Ovary (tissue), 9 donors: ENCODE results near the gene FRMD4A. TPM values are rescaled to one million over a fixed set of nuclear protein-coding genes. Genes with fewer than 3 reads are reported as not detected.

Source experiments
- DNase-seq, 5 donors: peaks; one replicate each; pipeline ENCODE4 v3.0.0-alpha.2; 2019 to 2020
- H3K27ac ChIP-seq, 2 donors: fragments of 200-600 bp; one replicate each; pipeline versions ENCODE4 v1.5.1 to v1.8.0; 2019 to 2022
- H3K27me3 ChIP-seq: fragments of 200-600 bp; one replicate; pipeline ENCODE4 v1.8.0; 2022
- H3K36me3 ChIP-seq: fragments of 200-600 bp; sonication (generic); one replicate; pipeline ENCODE4 v1.5.1; 2019
- H3K4me1 ChIP-seq: one replicate; pipeline ENCODE4 v1.8.1; 2013; ENCODE audit warnings: mild to moderate bottlenecking, moderate library complexity; ENCODE audit not compliant: insufficient read depth
- H3K4me3 ChIP-seq: fragments of 200-600 bp; sonication (generic); one replicate; pipeline ENCODE4 v1.5.1; 2017
- H3K9me3 ChIP-seq, 2 donors: fragments of 200-600 bp in 1 of 2; sonication (generic) in 1 of 2; one replicate each; pipeline versions ENCODE4 v1.5.1 to v1.8.1; 2013 to 2019; ENCODE audit warnings: mild to moderate bottlenecking in 1 of 2, moderate library complexity in 1 of 2
- CTCF ChIP-seq, 3 donors: fragments of 450-650 bp in 2 of 3; fragments of 200-600 bp in 1 of 3; IDR thresholded peaks; one replicate each; pipeline versions ENCODE4 v1.5.1 to v1.8.0; 2016 to 2022; ENCODE audit warnings: antibody characterized with exemption in 3 of 3, mild to moderate bottlenecking in 1 of 3
- EP300 ChIP-seq: sonication (generic); formaldehyde crosslinking; IDR thresholded peaks from one replicate; pipeline ENCODE4 v1.6.1; 2017; ENCODE audit warnings: antibody characterized with exemption
- POLR2A ChIP-seq: fragments of 450-650 bp; IDR thresholded peaks from one replicate; pipeline ENCODE4 v1.6.1; 2017; ENCODE audit warnings: antibody characterized with exemption, mild to moderate bottlenecking, moderate library complexity
- WGBS, 3 donors: extraction: QIAGEN DNeasy Blood & Tissue Kit in 1 of 3; methylation state at CpG; one replicate each; pipeline versions ENCODE4 v1.1.5 to v1.1.7; 2013 to 2017; 5-methylcytosine and 5-hydroxymethylcytosine counted together
- intact Hi-C, 4 donors: fragments of 100-400 bp; cut with DNase I; formaldehyde crosslinking; loops; one replicate each; pipeline versions ENCODE4 v1.11.0 to v1.15.1; 2022 to 2023
- polyA plus RNA-seq, 2 donors: library from polyadenylated mRNA; stranded (reverse); fragments of 200-250 nt in 1 of 2; fragments of 350-450 nt in 1 of 2; fragmentation: Illumina TruSeq in 1 of 2; extraction: RNeasy Lipid Tissue Mini Kit (QIAGEN cat#74804) in 1 of 2; gene quantifications; one replicate each; pipeline ENCODE4 v1.2.3, GENCODE V29; 2013 to 2014
- total RNA-seq, 7 donors: library from RNA; depleted of rRNA in 2 of 7; stranded (reverse); fragments of >200 nt in 2 of 7; fragmentation: NEBNext Ultra II Directional in 3 of 7; extraction: Animal tissue kit (Norgen Biotek cat#: 25700) in 3 of 7; gene quantifications; one replicate each; pipeline versions ENCODE4 v1.1.0 to v1.2.4, GENCODE V29; 2016 to 2023
- donor health status: DM: no; HTN: no; CAD: no; lungs with moderate emphysema.
- donor health status: DM: no; HTN: no; CAD: no.
- donor health status: Bipolar disorder and iron deficiency.
- donor health status: DM: yes; HTN: yes; CAD: no.
- donor health status: DM: no; HTN: no; CAD: no.
- donor health status: DM: yes; HTN: yes; CAD: no.

FRMD4A gene
- total and polyA plus RNA-seq, 9 donors, result 5.5 to 24.7 (median 11.3) TPM

- H3K27ac ChIP-seq, result no peak overlapping the region
- H3K4me3 ChIP-seq, result no peak overlapping the region
- 86 to 90% (median 86%) methylated on average over 2 of the region's 2 CpGs for WGBS, 3 donors
- intact Hi-C loops, result no loop called here
- no peak for TF ChIP-seq CTCF (IDR thresholded peaks at IDR 0.05)
- no peak for TF ChIP-seq EP300
- TF ChIP-seq POLR2A, result no peak
- DNase-seq, result no peak
- H3K27me3 ChIP-seq, result no peaks in the 10 kb centered on the region
- no peaks in the 10 kb centered on the region for H3K36me3 ChIP-seq
- no peaks in the 10 kb centered on the region for H3K9me3 ChIP-seq
- peaks cover 1% of the 10 kb centered on the region for H3K4me1 ChIP-seq
Observed at GRCh38 chr10:13629116-13629515, 701.6 kb downstream of the FRMD4A start.

GRCh38 chr10:13628661-13629060, 702.1 kb downstream of the FRMD4A start:
- 64 to 69% (median 65%) methylated on average over 7 of the region's 7 CpGs for WGBS, 3 donors
- Histone ChIP-seq H3K4me1 (peaks cover 1% of the 10 kb centered on the region), H3K9me3 (no peaks in the 10 kb centered on the region), H3K27me3 (no peaks in the 10 kb centered on the region), H3K36me3 (no peaks in the 10 kb centered on the region), H3K27ac (no peak overlapping the region), H3K4me3 (no peak overlapping the region)
- TF ChIP-seq CTCF (IDR thresholded peaks at IDR 0.05) (no peak), POLR2A (no peak)
- DNase-seq, result no peak
- intact Hi-C loops, result no loop called here

- Histone ChIP-seq H3K4me1 (peaks cover 1% of the 10 kb centered on the region), H3K27ac (no peak overlapping the region), H3K9me3 (no peaks in the 10 kb centered on the region), H3K36me3 (no peaks in the 10 kb centered on the region), H3K4me3 (no peak overlapping the region), H3K27me3 (no peaks in the 10 kb centered on the region)
- DNase-seq, result no peak
- intact Hi-C loops, result no loop called here
- WGBS, 3 donors, result 91 to 93% (median 92%) methylated on average over 7 of the region's 7 CpGs
- no peak for TF ChIP-seq EP300
- TF ChIP-seq CTCF (IDR thresholded peaks at IDR 0.05), result no peak
Observed at GRCh38 chr10:13627459-13628310, 703.0 kb downstream of the FRMD4A start.

- H3K9me3 ChIP-seq, result no peaks in the 10 kb centered on the region
- WGBS, 3 donors, result 93 to 97% (median 96%) methylated on average over 1 of the region's 1 CpG
- no peak overlapping the region for H3K27ac ChIP-seq
- H3K36me3 ChIP-seq, result no peaks in the 10 kb centered on the region
- DNase-seq, result no peak
- no peaks in the 10 kb centered on the region for H3K27me3 ChIP-seq
- TF ChIP-seq POLR2A, result no peak
- H3K4me3 ChIP-seq, result no peak overlapping the region
- H3K4me1 ChIP-seq, result peaks cover 1% of the 10 kb centered on the region
- intact Hi-C loops, result no loop called here
Observed at GRCh38 chr10:13624630-13625029, 706.1 kb downstream of the FRMD4A start.

- no peak for DNase-seq
- Histone ChIP-seq H3K27ac (no peak overlapping the region), H3K4me1 (peaks cover 1% of the 10 kb centered on the region), H3K4me3 (no peak overlapping the region), H3K9me3 (no peaks in the 10 kb centered on the region), H3K27me3 (no peaks in the 10 kb centered on the region), H3K36me3 (no peaks in the 10 kb centered on the region)
- 49 to 98% (median 91%) methylated on average over 2 of the region's 2 CpGs for WGBS, 3 donors
- intact Hi-C loops, result no loop called here
- no peak for TF ChIP-seq CTCF (IDR thresholded peaks at IDR 0.05)
- TF ChIP-seq EP300, result no peak
- TF ChIP-seq POLR2A, result no peak
Observed at GRCh38 chr10:13621931-13622330, 708.8 kb downstream of the FRMD4A start.
